H1 (cell line): ENCODE data around the gene COL6A1. TPM values are rescaled to one million over a fixed set of nuclear protein-coding genes. Genes with fewer than 3 reads are reported as not detected.

ENCODE experiments used
- CTCF ChIA-PET: fragments of 300-600 bp; sonication (Branson Sonifier 250); formaldehyde crosslinking; loops from one replicate; lab custom pipeline; 2021; ENCODE audit not compliant: partially characterized antibody; lab: Charles Lee
- POLR2A ChIA-PET: fragments of 300-600 bp; sonication (Branson Sonifier 250); formaldehyde crosslinking; loops from one replicate; lab custom pipeline; 2021; ENCODE audit warnings: inconsistent platforms; ENCODE audit not compliant: partially characterized antibody; lab: Charles Lee
- DNase-seq, 2 experiments: peaks; one replicate each; pipeline versions ENCODE4 v3.0.0 to v3.0.0-alpha.2; 2010 to 2022; ENCODE audit warnings: low spot score in 2 of 2, low read depth in 1 of 2, mixed read lengths in 1 of 2
- FAIRE-seq: peaks from 2 replicates; lab custom pipeline; 2011; peaks lifted over from hg19 to GRCh38; lab: Jason Lieb, UNC
- H2AFZ ChIP-seq: 2 replicates; pipeline ENCODE4 v1.8.1; 2012; ENCODE audit warnings: low read length, inconsistent platforms
- H2AK5ac ChIP-seq: 2 replicates; pipeline ENCODE4 v1.6.1; 2013; ENCODE audit warnings: low read depth, low read length
- H2BK120ac ChIP-seq: replicated peaks from 2 replicates; pipeline ENCODE3; 2013; ENCODE audit warnings: low read depth, low read length, inconsistent platforms
- H2BK12ac ChIP-seq: 2 replicates; pipeline ENCODE4 v1.6.1; 2013; ENCODE audit warnings: low read depth, low read length
- H2BK15ac ChIP-seq: 2 replicates; pipeline ENCODE4 v1.6.1; 2013; ENCODE audit warnings: low read length
- H2BK20ac ChIP-seq: 2 replicates; pipeline ENCODE4 v1.6.1; 2013; ENCODE audit warnings: low read length
- H2BK5ac ChIP-seq: 2 replicates; pipeline ENCODE4 v1.6.1; 2013; ENCODE audit warnings: low read depth, low read length
- H3K14ac ChIP-seq: 2 replicates; pipeline ENCODE4 v1.6.1; 2013; ENCODE audit warnings: inconsistent platforms; ENCODE audit not compliant: insufficient read length
- H3K18ac ChIP-seq: 2 replicates; pipeline ENCODE4 v1.6.1; 2013; ENCODE audit warnings: low read length; ENCODE audit errors: extremely low read depth
- H3K23ac ChIP-seq: 2 replicates; pipeline ENCODE4 v1.6.1; 2013; ENCODE audit warnings: inconsistent platforms; ENCODE audit not compliant: insufficient read length
- H3K23me2 ChIP-seq: 2 replicates; pipeline ENCODE4 v1.6.1; 2013; ENCODE audit warnings: low read depth, low read length
- H3K27ac ChIP-seq: 2 replicates; pipeline ENCODE4 v1.6.1; 2011; ENCODE audit warnings: low read depth, low read length, inconsistent platforms
- H3K27me3 ChIP-seq, 4 experiments: replicated peaks in 1 of 4; 1 replicate in 1 of 4; 2 replicates in 3 of 4; pipeline versions ENCODE4 v1.6.1 to v1.8.1; 2011 to 2013; ENCODE audit warnings: low read length in 3 of 4, mild to moderate bottlenecking in 3 of 4, inconsistent platforms in 2 of 4, mixed read lengths in 2 of 4, moderate library complexity in 1 of 4; ENCODE audit not compliant: control insufficient read depth in 3 of 4, insufficient read depth in 3 of 4; ENCODE audit errors: extremely low read depth in 1 of 4
- H3K36me3 ChIP-seq, 4 experiments: 2 replicates each; pipeline versions ENCODE4 v1.6.1 to v1.8.1; 2011 to 2013; ENCODE audit warnings: mild to moderate bottlenecking in 4 of 4, low read length in 3 of 4, moderate library complexity in 2 of 4, control low read depth in 1 of 4, inconsistent platforms in 1 of 4; ENCODE audit not compliant: insufficient read depth in 4 of 4, control insufficient read depth in 2 of 4
- H3K4ac ChIP-seq: replicated peaks from 2 replicates; pipeline ENCODE3; 2013; ENCODE audit warnings: low read length, low read depth, mixed read lengths, inconsistent platforms; ENCODE audit not compliant: insufficient read length
- H3K4me1 ChIP-seq, 4 experiments: replicated peaks in 1 of 4; 1 replicate in 1 of 4; 2 replicates in 3 of 4; pipeline versions ENCODE4 v1.6.1 to v1.8.1; 2011 to 2013; ENCODE audit warnings: low read length in 3 of 4, inconsistent platforms in 2 of 4, mixed read lengths in 1 of 4; ENCODE audit not compliant: insufficient read depth in 4 of 4, control insufficient read depth in 3 of 4
- H3K4me2 ChIP-seq, 2 experiments: 2 replicates each; pipeline versions ENCODE4 v1.6.1 to v1.8.1; 2011 to 2013; ENCODE audit warnings: low read depth in 2 of 2, low read length in 2 of 2, control low read depth in 1 of 2, inconsistent platforms in 1 of 2, mild to moderate bottlenecking in 1 of 2; ENCODE audit not compliant: insufficient read depth in 1 of 2
- H3K4me3 ChIP-seq, 4 experiments: fragments of 200-600, 300-600 bp in 1 of 4; sonication (generic), shearing (Covaris generic), sonication (Bioruptor Twin) in 1 of 4; 2 replicates each; pipeline versions ENCODE4 v1.5.1 to v1.8.1; 2011 to 2016; ENCODE audit warnings: low read length in 4 of 4, low read depth in 3 of 4, control low read depth in 2 of 4, inconsistent platforms in 2 of 4, mild to moderate bottlenecking in 2 of 4, mixed read lengths in 1 of 4, moderate library complexity in 1 of 4; ENCODE audit not compliant: insufficient read depth in 2 of 4; ENCODE audit errors: extremely low read depth in 1 of 4
- H3K56ac ChIP-seq: replicated peaks from 2 replicates; pipeline ENCODE3; 2013; ENCODE audit warnings: low read depth, mild to moderate bottlenecking, mixed read lengths, low read length, inconsistent platforms; ENCODE audit not compliant: insufficient read length
- H3K79me1 ChIP-seq: 2 replicates; pipeline ENCODE4 v1.6.1; 2013; ENCODE audit warnings: low read depth, low read length, control low read depth
- H3K79me2 ChIP-seq, 2 experiments: 2 replicates each; pipeline versions ENCODE4 v1.6.1 to v1.8.1; 2012 to 2013; ENCODE audit warnings: low read length in 2 of 2, mild to moderate bottlenecking in 2 of 2, inconsistent platforms in 1 of 2; ENCODE audit not compliant: insufficient read depth in 2 of 2, control insufficient read depth in 1 of 2
- H3K9ac ChIP-seq, 4 experiments: replicated peaks in 1 of 4; 1 replicate in 1 of 4; 2 replicates in 3 of 4; pipeline versions ENCODE4 v1.6.1 to v1.8.1; 2011 to 2013; ENCODE audit warnings: low read depth in 3 of 4, low read length in 3 of 4, control low read depth in 2 of 4, mild to moderate bottlenecking in 2 of 4, moderate library complexity in 2 of 4, inconsistent platforms in 1 of 4; ENCODE audit errors: extremely low read depth in 1 of 4
- H3K9me3 ChIP-seq, 2 experiments: 2 replicates each; pipeline versions ENCODE4 v1.6.1 to v1.8.1; 2012 to 2013; ENCODE audit warnings: mild to moderate bottlenecking in 2 of 2, moderate library complexity in 2 of 2, control low read depth in 1 of 2, inconsistent platforms in 1 of 2, low read depth in 1 of 2, low read length in 1 of 2, mixed read lengths in 1 of 2; ENCODE audit not compliant: insufficient read depth in 2 of 2
- H4K20me1 ChIP-seq, 2 experiments: replicated peaks in 1 of 2; 2 replicates each; pipeline versions ENCODE3 to v1.8.1; 2011 to 2013; ENCODE audit warnings: inconsistent platforms in 2 of 2, low read length in 2 of 2, mild to moderate bottlenecking in 1 of 2; ENCODE audit not compliant: insufficient read depth in 2 of 2, control insufficient read depth in 1 of 2
- H4K5ac ChIP-seq: 2 replicates; pipeline ENCODE4 v1.6.1; 2013; ENCODE audit warnings: low read length, low read depth, mixed read lengths, inconsistent platforms; ENCODE audit not compliant: insufficient read length
- H4K8ac ChIP-seq: 2 replicates; pipeline ENCODE4 v1.8.0; 2013; ENCODE audit warnings: mild to moderate bottlenecking, moderate library complexity, low read length, inconsistent platforms; ENCODE audit not compliant: insufficient read depth; ENCODE audit errors: extremely low read depth
- H4K91ac ChIP-seq: replicated peaks from 2 replicates; pipeline ENCODE3; 2013; ENCODE audit warnings: low read length, mixed read lengths, inconsistent platforms; ENCODE audit not compliant: insufficient read length
- CBX5 ChIP-seq: fragments of 300-800, 300-1000 bp; sonication (generic); IDR thresholded peaks from 2 replicates; pipeline ENCODE4 v1.7.1; 2016; ENCODE audit warnings: antibody characterized with exemption, low read length, low read depth
- FOSL1 ChIP-seq: IDR thresholded peaks from 2 replicates; pipeline ENCODE4 v1.6.1; 2011; ENCODE audit warnings: mild to moderate bottlenecking, low read depth, low read length, moderate library complexity; ENCODE audit not compliant: insufficient read depth
- KDM1A ChIP-seq: fragments of 200-600, 300-600 bp; sonication (generic); IDR thresholded peaks from 2 replicates; pipeline ENCODE4 v1.7.1; 2016; ENCODE audit warnings: mild to moderate bottlenecking, low read length, borderline replicate concordance
- PHF8 ChIP-seq: fragments of 200-600 bp; sonication (generic); conservative IDR thresholded peaks from 2 replicates; pipeline ENCODE4 v1.7.1; 2012; ENCODE audit warnings: low read depth, mild to moderate bottlenecking, inconsistent platforms, low read length, moderate library complexity
- RAD21 ChIP-seq, 2 experiments: IDR thresholded peaks in 1 of 2; conservative IDR thresholded peaks in 1 of 2; 2 replicates each; pipeline ENCODE4 v1.6.1; 2011; ENCODE audit warnings: low read depth in 2 of 2, low read length in 2 of 2, improper control_type of control experiment in 1 of 2, inconsistent platforms in 1 of 2, mild to moderate bottlenecking in 1 of 2, moderate library complexity in 1 of 2
- RFX5 ChIP-seq: IDR thresholded peaks from 2 replicates; pipeline ENCODE4 v1.6.1; 2011; ENCODE audit warnings: low read depth, low read length, improper control_type of control experiment, borderline replicate concordance
- SIX5 ChIP-seq: IDR thresholded peaks from 2 replicates; pipeline ENCODE4 v1.6.1; 2011; ENCODE audit warnings: mild to moderate bottlenecking, low read depth, low read length
- SP2 ChIP-seq: IDR thresholded peaks from 2 replicates; pipeline ENCODE4 v1.6.1; 2012; ENCODE audit warnings: mild to moderate bottlenecking, low read length, inconsistent platforms
- SRF ChIP-seq: IDR thresholded peaks from 2 replicates; pipeline ENCODE4 v1.6.1; 2011; ENCODE audit warnings: mild to moderate bottlenecking, low read depth, low read length, moderate library complexity
- TAF1 ChIP-seq: IDR thresholded peaks from 2 replicates; pipeline ENCODE4 v1.6.1; 2011; ENCODE audit warnings: mild to moderate bottlenecking, low read depth, low read length
- TBP ChIP-seq: IDR thresholded peaks from 2 replicates; pipeline ENCODE4 v1.6.1; 2011; ENCODE audit warnings: low read depth, low read length, improper control_type of control experiment
- TEAD4 ChIP-seq: IDR thresholded peaks from 2 replicates; pipeline ENCODE4 v1.6.1; 2012; ENCODE audit warnings: low read depth, low read length, inconsistent platforms, mixed read lengths
- WGBS, 2 experiments: shearing (Covaris generic) in 1 of 2; methylation state at CpG; one replicate each; pipeline versions ENCODE4 v1.1.6 to v1.1.7; 2013 to 2015; ENCODE audit warnings: low lambda C conversion rate in 2 of 2, mixed read lengths in 2 of 2, inconsistent platforms in 1 of 2, low coverage in 1 of 2, missing lambda C conversion rate in 1 of 2; ENCODE audit not compliant: insufficient replicate concordance in 2 of 2, insufficient coverage in 1 of 2, insufficient read length in 1 of 2; ENCODE audit errors: extremely low coverage in 1 of 2, missing lambda C conversion rate in 1 of 2; 5-methylcytosine and 5-hydroxymethylcytosine counted together
- polyA plus RNA-seq, 7 experiments: library from polyadenylated mRNA; depleted of rRNA in 3 of 7; stranded (reverse) in 5 of 7; unstranded in 2 of 7; fragments of >200 nt in 5 of 7; fragments of 200-250 nt in 2 of 7; gene quantifications; 1 replicate in 5 of 7; 2 replicates in 1 of 7; 4 replicates in 1 of 7; pipeline versions ENCODE4 v1.2.1 to v1.2.3, GENCODE V29; 2011 to 2013; ENCODE audit warnings: missing spikeins in 2 of 7, mixed read lengths in 2 of 7
- total RNA-seq: library from RNA; stranded (reverse); fragmentation: NEBNext Ultra II Directional; extraction: Animal tissue kit (Norgen Biotek cat#: 25700); gene quantifications from 2 replicates; pipeline ENCODE4 v1.2.1, GENCODE V29; 2021
- TF ChIP-seq, protein P1 (sequence below): IDR thresholded peaks from 2 replicates; pipeline ENCODE4 v1.6.1; 2012; ENCODE audit warnings: inconsistent platforms

The COL6A1 gene
- total and polyA plus RNA-seq, 2 of the 8 experiments (the other 6 are each of a cell fraction or from before 2014, with no cell fraction given) = 100 to 115 TPM

DNA sequence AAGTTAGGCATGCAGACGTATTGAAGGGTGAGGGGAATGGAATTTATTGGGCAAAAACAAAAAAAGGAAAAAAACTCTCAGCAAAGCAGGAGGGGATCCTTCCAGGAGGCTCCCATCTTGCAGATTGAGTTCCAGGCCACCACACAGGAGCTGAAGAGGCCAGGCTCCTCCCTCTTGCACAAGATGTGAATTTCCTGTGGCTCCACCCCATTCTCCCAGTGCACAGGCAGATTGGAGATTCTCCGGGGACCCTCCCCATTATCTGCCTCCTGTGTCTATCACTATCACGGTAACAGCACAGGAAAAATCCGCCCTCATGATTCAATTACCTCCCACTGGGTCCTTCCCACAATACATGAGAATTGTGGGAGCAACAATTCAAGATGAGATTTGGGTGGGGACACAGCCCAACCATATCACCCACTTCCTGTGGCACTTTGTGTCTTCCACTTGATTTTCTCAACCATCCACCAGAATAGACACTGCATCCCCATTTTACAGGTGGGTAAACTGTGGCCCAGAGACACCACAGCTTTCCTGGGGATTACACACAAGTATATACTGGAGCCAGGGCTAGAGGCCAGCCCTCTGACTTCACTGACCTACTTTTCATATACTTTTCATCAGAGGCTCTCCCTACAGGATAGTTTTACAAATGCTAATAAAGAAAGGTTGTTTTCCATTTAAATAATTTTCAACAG, 18.9 kb upstream of the COL6A1 start:
- Histone ChIP-seq H2BK12ac (no peak overlapping the region), H4K8ac (no peak overlapping the region), H3K4me3 (no peak overlapping the region), H3K18ac (no peak overlapping the region), H3K4me2 (no peak overlapping the region), H3K27me3 (no peaks in the 10 kb centered on the region), H3K23ac (no peak overlapping the region), H3K9ac (no peak overlapping the region), H2BK5ac (no peak overlapping the region), H3K4ac (no peak overlapping the region), H3K9me3 (peaks cover 46 to 53% of the 10 kb centered on the region in 2 experiments), H3K56ac (no peak overlapping the region), H2BK20ac (no peak overlapping the region), H3K27ac (no peak overlapping the region), H3K4me1 (no peaks in the 10 kb centered on the region), H2AK5ac (no peak overlapping the region), H2BK15ac (no peak overlapping the region), H2AFZ (no peak overlapping the region), H4K91ac (no peak overlapping the region), H2BK120ac (no peak overlapping the region), H4K5ac (no peak overlapping the region), H3K23me2 (no peaks in the 10 kb centered on the region), H3K36me3 (no peaks in the 10 kb centered on the region; a peak in 1 of 8 replicates), H3K79me1 (no peaks in the 10 kb centered on the region), H3K14ac (no peak overlapping the region), H4K20me1 (no peaks in the 10 kb centered on the region), H3K79me2 (no peaks in the 10 kb centered on the region)
- WGBS, 2 experiments = 83% methylated on average over 4 of the region's 4 CpGs; no CpG with 5 or more reads in 1 of the 2 experiments
- POLR2A ChIA-PET = no interaction called here
- CTCF ChIA-PET = interaction anchor here (0.9 to 1.8 kb wide), 3 partner anchors 10 to 104 kb away, joined by 3 to 6 read pairs (median 4); no protein-coding TSS in a partner anchor
- no peak for DNase-seq
- no peak for FAIRE-seq
- TF ChIP-seq TEAD4 = no peak
- no peak for TF ChIP-seq FOSL1
- TF ChIP-seq TBP = no peak
- TF ChIP-seq RAD21 (IDR thresholded peaks at IDR 0.05 in 1 of 2, conservative IDR thresholded peaks at IDR 0.05 in 1 of 2; ENCODE audit: low read depth in 2 of 2, low read length in 2 of 2) = no peak
- TF ChIP-seq RFX5 = no peak
- TF ChIP-seq, protein P1, sequence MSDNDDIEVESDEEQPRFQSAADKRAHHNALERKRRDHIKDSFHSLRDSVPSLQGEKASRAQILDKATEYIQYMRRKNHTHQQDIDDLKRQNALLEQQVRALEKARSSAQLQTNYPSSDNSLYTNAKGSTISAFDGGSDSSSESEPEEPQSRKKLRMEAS = no peak
- TF ChIP-seq PHF8 = no peak
- no peak for TF ChIP-seq CBX5
- TF ChIP-seq SRF = no peak
- TF ChIP-seq SP2 = no peak
- TF ChIP-seq SIX5 = no peak
- TF ChIP-seq TAF1 = no peak
- TF ChIP-seq KDM1A = no peak
